NCI-H2029 treated with DMSO at 0.1 percent for 48 hours (cell line): Measurements from ENCODE around the gene PAPLN.

Source experiments
- DNase-seq: peaks from one replicate; lab custom pipeline; 2025; lab: John Stamatoyannopoulos, UW

PAPLN gene

DNA sequence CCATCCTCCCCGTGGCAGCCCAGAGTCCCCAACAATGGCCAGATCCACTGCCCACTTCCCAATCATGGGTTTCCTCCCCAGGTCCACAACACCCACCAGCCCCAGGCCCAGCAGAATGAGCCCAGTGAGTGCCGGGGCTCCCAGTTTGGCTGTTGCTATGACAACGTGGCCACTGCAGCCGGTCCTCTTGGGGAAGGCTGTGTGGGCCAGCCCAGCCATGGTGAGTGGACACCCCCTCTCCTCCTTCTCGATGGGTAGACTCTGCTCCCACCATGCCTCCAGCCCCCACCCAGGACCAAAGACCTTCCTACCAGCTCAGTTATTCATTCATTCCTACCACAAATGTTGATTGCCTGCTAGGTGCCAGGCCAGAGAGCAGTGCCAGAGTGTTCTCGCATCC is 23.8 kb downstream of the PAPLN start:
- no peak for DNase-seq

DNA sequence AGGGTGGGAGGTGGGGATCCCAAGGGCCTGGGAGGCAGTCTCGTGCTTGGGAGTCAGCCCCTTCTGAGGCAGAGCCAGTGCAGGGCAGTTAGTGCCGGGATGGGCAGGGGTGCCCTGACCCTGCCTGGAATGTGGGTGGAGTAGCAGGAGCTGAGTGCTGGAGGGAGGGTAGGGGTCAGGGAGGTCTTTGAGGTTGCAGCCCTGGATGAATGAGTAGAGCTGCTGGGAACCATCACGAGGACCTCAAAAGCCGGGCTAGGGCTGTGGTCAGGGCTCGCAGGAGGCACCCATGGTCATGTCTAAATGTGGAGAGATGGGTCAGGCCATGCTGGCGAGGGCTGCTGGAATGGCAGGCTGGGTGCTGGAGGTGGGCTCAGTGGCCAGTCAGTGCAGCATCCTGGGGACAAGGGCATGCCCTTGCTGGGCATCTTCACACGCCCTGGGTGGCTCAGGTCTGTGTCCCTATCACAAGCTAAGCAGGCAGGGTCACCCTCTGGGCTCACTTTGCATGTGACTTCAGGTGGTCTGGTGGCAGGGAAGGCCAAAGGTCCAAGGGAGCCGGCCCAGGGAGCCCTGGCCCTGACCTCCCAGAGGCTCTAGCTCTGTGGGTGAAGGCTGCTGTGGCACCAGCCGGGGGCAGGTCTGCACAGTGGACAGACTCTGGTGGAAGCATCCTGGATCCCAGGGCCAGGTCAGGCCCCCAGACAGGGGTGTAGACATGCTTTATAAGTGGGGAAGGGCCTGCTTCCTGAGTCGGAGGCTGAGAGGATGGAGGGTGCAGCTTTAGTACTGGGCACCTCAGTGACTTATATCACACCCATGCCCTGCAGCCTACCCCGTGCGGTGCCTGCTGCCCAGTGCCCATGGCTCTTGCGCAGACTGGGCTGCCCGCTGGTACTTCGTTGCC is 24.5 kb downstream of the PAPLN start:
- DNase-seq = no peak

DNA sequence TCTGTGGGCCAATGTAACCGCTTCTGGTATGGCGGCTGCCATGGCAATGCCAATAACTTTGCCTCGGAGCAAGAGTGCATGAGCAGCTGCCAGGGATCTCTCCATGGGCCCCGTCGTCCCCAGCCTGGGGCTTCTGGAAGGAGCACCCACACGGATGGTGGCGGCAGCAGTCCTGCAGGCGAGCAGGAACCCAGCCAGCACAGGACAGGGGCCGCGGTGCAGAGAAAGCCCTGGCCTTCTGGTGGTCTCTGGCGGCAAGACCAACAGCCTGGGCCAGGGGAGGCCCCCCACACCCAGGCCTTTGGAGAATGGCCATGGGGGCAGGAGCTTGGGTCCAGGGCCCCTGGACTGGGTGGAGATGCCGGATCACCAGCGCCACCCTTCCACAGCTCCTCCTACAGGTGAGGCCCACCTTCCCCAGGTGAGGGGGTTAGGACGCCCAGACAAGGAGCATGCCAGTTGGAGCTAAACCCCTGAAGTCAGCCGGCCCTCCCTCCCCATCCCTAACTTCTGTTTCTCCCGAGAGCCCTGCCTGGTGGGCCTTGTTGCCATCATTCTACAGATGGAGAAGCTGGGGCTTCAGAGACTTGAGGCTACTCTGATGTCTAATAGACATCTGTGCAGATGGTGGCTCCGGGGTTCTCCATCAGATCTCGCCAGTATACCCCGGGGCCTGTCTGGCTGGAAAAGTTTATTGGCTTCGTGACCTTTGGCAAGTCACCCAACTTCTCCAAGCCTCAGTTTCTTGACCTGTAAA is 25.3 kb downstream of the PAPLN start:
- no peak for DNase-seq

DNA sequence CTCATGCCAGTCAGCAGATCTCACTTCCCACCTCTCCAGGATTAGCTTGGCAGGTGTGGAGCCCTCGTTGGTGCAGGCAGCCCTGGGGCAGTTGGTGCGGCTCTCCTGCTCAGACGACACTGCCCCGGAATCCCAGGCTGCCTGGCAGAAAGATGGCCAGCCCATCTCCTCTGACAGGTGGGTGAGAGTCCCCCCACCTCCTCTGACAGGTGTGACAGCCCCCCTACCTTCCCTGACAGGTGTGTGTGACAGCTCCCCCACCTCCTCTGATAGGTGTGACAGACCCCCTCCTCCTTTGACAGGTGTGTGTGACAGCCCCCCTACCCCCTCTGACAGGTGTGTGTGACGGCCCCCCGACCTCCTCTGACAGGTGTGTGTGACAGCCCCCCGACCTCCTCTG is 26.3 kb downstream of the PAPLN start:
- DNase-seq = no peak

DNA sequence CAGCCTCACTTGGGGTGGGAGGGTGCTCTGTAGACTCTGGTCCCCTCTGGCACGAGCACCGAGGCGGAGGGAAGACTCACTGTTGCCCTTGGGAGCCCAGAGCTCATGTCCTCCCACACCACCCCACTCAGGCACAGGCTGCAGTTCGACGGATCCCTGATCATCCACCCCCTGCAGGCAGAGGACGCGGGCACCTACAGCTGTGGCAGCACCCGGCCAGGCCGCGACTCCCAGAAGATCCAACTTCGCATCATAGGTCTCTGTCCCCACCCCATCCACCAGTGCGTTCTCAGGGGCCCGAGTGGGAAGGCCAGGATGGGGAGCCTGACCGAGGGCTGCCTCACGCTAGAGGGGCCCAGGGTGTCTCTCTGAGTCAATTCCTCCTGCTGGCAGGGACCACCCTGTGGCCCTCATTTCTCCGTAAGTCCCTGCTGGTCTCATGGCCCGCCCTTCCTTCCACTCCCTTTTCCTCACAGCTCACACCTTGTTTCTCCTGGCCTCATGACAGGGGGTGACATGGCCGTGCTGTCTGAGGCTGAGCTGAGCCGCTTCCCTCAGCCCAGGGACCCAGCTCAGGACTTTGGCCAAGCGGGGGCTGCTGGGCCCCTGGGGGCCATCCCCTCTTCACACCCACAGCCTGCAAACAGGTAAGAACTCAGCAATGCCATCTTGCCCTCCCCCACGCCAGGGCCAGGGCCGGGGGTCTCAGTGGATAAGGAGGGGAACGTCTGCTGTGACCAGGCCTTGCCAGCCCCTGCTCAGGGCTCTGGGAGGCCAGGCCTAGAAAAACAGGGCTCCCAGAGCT is 27.0 kb downstream of the PAPLN start:
- DNase-seq = no peak

DNA sequence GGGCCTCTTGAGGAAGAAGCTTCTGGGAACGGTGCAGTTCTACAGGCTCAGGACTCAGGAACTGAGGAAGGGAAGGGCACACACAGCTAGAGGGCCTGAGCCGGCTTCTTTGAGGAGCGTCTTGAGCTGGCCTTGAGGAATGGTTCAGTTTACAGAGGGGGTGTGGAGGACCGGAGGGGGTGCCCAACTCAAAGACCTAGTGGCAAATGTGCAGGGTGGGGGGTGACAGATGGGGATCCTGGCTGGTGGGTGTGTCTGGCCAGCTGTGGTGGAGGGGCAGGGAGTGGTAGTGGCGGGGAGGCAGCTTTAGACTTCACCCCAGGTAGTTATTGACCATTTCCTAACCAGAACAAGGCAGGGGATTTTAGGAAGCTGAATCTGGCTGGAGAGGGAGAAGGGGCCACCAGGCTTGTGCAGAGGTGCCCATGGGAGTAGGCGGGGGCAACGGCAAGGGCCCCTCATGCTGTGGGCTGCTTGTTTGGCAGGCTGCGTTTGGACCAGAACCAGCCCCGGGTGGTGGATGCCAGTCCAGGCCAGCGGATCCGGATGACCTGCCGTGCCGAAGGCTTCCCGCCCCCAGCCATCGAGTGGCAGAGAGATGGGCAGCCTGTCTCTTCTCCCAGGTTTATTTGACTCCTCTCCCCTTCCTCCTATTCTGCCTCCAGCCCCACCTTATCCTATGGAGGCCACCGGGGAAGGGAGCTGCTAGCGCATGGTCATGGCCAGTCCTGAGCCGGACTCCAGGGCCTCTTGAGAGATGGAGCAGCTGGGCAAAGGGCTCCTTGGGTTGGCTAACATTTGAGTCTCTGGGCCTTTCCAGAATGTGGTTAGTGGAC is 27.8 kb downstream of the PAPLN start:
- DNase-seq = no peak

DNA sequence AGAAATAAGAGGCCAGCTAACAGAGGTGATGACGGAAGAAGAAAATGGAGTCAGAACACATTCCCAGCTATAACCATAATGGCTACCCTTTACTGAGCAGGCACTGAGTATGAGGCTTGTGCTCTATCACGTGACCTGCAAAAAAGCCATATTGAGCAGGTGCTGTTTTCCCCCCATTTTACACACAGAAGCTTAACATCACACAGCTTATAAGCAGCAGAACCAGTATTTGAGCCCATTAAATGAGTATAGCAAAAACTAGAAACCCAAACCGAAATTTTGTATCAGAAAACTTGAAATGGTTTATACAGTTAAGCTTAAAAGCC is 28.4 kb downstream of the PAPLN start:
- no peak for DNase-seq

DNA sequence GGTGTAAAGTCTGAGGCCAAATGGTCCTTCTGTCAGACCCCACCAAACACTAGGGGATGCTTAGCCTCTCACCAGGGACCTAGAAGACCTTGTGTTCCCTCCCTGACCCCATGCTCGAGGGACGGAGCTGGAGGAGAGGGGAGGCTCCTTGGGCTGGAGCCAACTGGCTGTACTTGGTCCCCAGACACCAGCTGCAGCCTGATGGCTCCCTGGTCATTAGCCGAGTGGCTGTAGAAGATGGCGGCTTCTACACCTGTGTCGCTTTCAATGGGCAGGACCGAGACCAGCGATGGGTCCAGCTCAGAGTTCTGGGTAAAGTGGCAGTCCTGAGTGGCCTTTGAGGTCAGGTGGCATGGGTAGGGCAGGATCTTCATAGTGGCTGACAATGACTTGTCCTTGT is 29.0 kb downstream of the PAPLN start:
- DNase-seq = no peak

DNA sequence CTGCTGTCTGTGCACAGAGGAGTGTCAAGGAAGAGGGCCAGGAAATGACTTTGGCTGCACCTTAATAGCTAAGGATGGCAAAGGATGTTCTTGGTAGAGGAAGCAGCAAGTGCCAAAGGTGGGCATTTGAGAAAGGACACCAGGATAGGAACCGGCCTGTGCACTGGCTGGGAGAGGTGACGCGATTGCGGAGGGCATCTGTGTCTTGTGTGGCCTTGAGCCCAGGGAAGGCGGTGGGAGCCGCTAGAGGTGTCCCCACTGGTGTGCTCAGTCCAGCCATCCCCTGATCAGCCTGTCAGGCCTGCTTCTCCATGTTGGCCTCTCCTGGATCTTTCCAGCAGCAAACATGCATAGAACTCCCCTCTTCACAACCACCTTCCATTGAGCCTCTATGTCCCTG is 30.2 kb downstream of the PAPLN start:
- no peak for DNase-seq

DNA sequence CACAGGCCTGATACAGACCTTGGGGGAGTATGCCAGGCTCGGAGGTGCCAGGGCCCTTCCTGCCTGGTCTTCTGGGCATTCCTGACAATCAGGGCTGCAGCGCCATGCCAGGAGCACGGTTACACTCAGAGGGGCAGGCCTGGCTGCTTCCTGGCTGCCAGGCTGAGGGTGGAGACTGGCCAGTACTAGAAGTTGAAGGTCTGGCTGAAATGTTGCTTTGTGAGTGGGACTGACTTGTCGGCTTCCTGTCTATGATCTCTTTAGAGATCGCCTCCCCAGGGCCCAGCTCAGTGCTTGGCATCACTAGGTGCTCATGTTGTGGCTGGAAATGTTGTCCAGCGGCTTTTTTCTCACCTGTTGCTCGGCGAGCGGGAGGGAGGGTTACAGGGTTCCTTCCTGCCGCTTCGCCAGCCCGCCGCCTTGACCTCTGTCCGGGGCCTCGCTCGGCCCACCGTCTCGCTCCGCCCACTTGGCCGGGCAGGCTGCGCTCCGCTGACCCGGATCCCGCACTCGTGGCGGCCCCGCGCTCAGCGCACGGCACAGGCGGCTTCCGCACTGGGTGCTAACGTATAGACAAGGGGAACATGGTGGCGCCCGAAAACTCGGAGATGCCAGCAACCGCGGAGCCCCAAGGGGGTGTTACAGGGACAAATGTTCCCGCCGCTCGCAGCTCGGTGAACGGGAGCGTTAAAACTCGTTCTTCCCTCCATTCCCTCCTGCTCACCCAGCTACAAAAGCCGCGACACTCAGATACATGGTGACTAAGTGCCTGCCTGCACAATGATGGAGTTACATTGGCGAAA is 32.6 kb downstream of the PAPLN start:
- no peak for DNase-seq

DNA sequence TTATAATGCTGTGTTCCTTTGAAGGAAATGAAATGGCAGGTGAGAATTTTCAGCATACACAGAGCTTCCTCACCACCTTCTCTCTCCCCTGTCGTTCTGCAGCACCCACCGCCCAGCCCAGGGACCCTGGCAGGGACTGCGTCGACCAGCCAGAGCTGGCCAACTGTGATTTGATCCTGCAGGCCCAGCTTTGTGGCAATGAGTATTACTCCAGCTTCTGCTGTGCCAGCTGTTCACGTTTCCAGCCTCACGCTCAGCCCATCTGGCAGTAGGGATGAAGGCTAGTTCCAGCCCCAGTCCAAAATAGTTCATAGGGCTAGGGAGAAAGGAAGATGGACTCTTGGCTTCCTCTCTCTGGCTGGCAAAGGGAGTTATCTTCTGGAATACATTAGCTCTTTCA is 35.1 kb downstream of the PAPLN start:
- no peak for DNase-seq

DNA sequence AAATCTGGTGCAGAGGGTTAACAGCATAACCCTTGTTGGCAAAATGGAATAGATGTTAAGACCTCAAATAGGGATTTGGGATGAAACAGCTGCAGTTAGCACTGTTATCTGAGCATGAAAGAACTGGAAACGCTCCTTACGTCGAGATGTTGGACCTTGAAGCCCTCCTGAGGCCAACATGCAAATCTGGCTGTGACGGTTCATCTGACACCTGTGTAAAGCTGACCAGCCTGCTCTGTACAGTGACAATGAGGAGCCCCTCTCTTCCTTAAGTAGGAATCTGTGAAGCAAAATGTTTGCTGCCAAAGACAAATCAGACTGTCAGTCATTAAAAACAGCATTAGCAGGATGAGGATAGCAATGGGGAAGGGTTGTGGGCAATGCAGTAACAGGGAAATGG is 36.5 kb downstream of the PAPLN start:
- DNase-seq = no peak

DNA sequence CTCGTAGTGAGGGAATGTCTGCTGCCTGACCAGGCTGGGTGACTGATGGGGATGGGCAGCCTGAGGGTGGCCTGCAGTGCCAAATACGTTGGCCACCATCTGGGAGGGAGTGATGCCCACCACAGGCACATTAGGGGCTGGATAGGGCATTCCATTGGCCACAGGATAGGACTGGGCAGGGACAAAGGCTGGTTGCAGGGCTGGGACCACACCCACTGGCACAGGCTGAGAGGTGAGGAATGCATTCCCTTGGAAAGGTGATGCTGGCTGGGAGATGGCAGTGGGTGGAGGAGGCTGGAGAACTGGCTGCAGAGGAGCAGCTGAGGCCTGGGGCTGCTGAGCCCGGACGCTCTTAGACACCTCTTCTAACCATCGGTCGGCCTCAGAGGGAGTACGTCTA is 39.5 kb downstream of the PAPLN start:
- DNase-seq = no peak

DNA sequence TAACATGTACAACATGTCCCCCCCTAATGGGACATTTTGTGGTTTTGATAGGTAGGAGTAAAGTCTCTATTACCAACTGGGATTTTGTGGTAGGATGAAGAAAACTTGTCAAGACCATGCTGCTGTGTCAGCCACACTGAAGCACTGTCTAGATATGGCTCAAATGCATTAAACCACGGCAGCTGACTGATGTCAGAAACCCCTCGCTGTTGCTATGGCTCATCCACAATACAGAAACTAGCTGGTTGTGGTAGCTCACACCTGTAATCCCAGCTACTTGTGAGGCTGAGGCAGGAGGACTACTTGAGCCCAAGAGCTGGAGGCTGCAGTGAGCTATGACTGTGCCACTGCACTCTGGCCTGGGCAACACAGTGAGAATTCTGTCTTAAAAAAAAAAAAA is 40.1 kb downstream of the PAPLN start:
- no peak for DNase-seq

DNA sequence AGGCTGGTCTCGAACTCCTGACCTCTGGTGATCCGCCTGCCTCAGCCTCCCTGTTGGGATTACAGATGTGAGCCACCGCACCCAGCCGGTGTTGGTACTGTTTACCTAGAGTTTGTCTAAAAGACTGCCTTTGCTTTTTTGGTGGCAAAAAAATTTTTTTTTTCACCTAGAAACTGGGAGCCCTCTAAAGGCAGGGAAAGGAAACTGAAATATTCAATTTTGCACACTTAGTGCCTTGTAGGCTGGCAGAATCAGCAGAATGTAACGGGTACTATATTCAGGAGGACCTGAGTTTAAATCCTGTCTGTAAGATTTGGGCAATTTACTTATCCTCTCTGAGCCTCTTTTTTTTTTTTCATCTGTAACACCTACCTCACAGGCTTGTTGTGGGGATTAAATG is 43.6 kb downstream of the PAPLN start:
- DNase-seq = no peak

DNA sequence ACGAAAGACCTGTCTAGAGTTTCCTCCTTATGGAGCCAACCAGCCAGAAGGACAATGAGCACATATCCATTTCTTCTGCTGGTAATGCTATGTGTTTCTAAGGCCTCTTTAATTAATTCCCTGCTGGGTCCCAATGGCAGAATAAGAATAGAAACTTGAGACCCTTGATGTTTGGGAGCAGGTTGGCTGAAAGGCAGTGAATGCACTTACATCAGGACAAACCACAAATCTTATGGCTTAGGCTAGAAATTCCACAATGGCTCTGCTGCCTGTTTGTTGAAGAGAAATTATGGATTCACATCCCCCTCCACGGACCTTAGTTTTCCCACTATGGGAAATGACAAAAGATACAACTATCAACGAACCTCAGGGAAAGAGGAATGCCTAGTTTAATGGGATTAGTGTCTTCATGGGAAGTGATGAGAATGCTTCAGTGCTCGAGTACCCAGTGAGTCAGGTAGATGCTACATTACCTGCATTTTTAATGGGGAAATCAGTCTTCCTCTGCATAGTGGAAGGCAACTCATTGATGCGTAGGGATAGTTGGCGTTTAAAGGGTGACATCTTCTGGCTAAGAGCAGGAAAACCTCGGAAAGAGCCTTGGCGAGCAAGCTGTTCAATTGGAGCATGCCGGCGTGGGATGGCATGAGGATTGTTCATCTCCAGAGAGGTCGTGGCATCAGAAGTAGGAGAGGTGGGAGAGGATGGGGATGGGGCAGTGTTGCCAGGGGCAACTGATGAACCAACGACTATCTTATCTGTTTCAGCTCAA is 46.5 kb downstream of the PAPLN start:
- no peak for DNase-seq

DNA sequence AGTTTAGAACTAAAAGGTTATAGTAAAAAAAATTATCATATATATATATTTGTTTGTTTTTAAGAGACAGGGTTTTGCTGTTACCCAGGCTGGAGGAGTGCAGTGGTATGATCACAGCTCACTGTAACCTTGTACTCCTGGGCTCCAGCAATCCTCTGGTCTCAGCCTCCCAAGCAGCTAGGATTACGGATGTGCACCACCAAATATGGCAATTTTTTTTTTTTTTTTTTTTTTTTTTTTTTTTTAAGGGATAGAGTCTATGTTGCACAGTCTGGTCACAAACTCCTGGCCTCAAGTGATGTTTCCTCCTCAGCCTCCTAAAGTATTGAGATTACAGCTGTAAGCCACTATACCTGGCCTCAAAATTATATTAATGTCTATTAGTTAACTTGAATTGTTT is 48.7 kb downstream of the PAPLN start:
- no peak for DNase-seq

DNA sequence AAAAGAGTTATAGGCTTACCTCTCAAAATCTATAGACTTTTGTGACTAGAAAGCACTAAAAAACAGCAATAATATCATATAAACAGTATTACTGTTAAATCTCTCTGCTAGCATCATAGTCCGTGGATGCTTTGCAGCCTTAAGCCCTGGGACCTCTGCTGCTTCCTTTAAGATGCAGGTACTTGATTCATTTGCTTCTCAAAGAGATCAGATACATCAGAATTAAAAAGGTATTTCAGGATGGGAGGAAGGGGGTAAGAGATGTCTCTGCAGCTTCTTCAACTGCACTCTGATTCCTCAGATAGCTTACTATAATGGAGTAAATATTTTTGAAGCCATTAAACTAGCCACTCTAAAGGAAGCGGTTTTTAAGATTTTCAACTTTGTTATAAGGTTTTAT is 49.3 kb downstream of the PAPLN start:
- DNase-seq = no peak

DNA sequence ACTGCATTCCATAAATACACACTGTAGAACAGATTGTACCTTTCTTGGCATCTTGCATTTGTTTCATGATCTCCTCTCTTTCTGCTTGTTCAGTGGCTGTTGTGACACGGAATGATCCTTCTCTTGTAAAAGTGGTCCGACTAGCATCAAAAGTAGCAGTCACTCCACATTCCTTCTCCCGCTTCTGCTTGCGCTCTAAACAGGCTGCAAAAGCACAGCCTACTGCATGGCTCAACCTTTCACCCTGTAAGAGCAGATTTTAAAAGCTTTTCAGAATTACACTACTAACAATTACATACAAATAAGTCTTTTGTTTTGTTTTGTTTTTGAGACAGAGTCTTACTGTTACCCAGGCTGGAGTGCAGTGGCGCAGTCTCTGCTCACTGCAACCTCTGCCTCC is 49.8 kb downstream of the PAPLN start:
- no peak for DNase-seq

DNA sequence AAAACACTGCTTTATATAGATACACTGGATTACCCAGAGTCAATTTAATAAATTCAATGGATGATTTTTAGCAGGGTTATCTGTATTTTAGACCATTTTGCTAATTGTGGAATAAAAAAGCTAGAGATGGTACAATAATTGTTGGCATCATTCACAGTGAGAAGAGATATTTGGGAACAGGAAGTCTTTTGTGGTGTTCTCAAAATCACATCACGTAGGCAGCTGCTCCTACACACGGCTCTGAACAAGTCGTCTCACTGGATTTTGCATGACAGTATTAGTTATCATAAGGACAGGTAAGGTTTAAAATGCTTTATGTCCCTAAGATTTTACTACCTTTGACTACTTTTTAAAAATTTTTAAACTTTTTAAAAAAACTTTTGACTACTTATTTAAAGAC is 52.0 kb downstream of the PAPLN start:
- no peak for DNase-seq
